GM18498 (cell line): ENCODE results near the gene RABL2A.
"Not testable (repeated sequence)": the region's sequence is repeated elsewhere in the genome, so short reads cannot be mapped to it uniquely, and the experiment has no call there.

Experiments used
- ATAC-seq: cut with Tn5 transposase; IDR thresholded peaks from one replicate; pipeline ENCODE4 v1.9.1; 2021; ENCODE audit warnings: mild to moderate bottlenecking, moderate library complexity; ENCODE audit not compliant: unreplicated experiment

RABL2A gene

DNA sequence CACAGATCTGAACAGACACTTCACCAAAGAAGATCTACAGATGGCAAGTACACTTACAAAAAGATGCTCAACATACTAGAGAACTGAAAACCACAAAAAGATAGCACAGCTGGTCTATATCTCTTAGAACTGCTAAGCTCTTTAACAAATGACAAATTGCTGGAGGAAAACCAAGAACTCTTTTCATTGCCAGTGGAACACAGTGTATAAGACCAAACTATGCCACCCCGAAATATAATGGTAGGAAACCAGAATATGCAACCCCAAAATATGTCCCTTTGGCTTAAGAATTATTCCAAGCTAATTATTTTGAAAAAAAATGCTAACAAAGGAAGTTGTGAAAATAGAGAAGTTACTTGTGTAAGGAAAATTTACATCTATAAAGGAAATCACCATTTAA lies 21.0 kb upstream of the RABL2A start:
- ATAC-seq = not testable (repeated sequence)

GRCh38 chr2:113609822-113610221 lies 17.2 kb upstream of the RABL2A start:
- ATAC-seq = not testable (repeated sequence)

DNA sequence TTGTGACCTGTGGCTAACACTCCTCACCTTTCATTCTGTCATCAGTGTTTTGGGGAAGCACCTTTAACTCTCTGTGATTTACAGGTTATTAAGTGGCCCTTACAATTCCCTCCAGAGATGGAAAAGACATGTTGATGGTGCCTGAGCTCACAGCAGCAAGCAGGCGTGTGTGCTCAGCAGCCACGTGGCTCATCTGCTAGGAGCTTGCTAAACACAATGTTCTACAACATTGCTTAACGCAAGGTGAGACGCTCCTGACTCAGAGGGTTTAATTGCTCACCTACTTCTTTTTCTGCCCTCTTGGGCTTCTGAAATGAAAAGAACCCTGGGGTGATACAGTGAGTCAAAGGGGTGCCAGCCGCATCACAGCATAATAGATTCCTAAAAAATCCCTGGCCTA lies 6.1 kb upstream of the RABL2A start:
- ATAC-seq = not testable (repeated sequence)

- not testable (repeated sequence) for ATAC-seq
These were observed 1.2 kb upstream of the RABL2A start for GRCh38 chr2:113625906-113626305.

- ATAC-seq = not testable (repeated sequence)
These were observed 5.8 kb downstream of the RABL2A start for GRCh38 chr2:113632849-113633345.

GRCh38 chr2:113635358-113635757 lies 8.3 kb downstream of the RABL2A start:
- ATAC-seq = not testable (repeated sequence)

GRCh38 chr2:113636226-113636625 lies 9.2 kb downstream of the RABL2A start:
- ATAC-seq = not testable (repeated sequence)

DNA sequence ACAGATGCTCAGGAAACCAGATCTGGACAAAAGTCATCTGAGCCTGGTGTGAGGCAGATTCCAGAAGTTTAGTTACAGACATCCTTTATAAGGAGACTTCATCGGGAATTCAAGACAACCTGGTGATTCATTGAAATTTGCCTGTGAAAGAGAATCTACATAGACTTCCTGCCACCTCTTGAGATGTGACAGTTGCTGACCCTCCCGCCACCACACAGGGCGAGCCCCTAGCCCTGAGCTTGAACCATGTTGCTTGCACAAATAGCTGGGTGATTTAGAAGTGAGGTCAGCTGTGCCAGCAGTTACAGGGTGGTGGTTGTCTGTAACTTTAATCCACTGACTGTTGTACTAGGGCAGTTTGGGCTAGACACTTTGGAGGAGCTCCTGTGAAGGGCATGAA lies 11.0 kb downstream of the RABL2A start:
- not testable (repeated sequence) for ATAC-seq

DNA sequence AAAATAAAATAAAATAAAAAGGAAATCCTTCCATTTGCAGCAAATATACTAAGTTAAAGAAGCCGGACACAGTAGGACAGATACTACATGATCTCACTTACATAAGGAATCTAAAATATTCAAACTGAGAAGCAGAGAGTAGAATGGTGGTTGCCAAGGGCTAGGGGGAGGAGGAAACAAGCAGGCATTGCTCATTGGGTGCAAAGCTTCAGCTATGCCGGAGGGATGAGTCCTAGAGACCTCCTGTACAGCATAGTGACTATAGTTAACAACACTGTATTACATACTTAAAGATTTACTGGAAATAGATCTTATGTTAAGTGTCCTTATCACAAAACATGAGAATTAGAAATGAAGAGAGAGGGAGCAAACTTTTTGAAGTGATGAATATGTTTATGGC lies 19.2 kb downstream of the RABL2A start:
- not testable (repeated sequence) for ATAC-seq

DNA sequence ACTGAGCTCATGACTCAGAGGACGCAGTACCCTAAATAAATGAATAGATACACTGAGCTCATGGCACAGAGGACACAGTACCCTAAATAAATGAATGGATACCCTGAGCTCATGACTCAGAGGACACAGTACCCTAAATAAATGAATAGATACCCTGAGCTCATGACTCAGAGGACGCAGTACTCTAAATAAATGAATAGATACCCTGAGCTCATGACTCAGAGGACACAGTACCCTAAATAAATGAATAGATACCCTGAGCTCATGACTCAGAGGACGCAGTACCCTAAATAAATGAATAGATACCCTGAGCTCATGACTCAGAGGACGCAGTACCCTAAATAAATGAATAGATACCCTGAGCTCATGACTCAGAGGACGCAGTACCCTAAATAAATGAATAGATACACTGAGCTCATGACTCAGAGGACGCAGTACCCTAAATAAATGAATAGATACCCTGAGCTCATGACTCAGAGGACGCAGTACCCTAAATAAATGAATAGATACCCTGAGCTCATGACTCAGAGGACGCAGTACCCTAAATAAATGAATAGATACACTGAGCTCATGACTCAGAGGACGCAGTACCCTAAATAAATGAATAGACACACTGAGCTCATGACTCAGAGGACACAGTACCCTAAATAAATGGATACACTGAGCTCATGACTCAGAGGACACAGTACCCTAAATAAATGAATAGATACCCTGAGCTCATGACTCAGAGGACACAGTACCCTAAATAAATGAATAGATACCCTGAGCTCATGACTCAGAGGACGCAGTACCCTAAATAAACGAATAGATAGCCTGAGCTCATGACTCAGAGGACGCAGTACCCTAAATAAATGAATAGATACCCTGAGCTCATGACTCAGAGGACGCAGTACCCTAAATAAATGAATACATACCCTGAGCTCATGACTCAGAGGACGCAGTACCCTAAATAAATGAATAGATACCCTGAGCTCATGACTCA lies 24.1 kb downstream of the RABL2A start:
- not testable (repeated sequence) for ATAC-seq

- ATAC-seq = not testable (repeated sequence)
These were observed 25.5 kb downstream of the RABL2A start for GRCh38 chr2:113652599-113652998.

DNA sequence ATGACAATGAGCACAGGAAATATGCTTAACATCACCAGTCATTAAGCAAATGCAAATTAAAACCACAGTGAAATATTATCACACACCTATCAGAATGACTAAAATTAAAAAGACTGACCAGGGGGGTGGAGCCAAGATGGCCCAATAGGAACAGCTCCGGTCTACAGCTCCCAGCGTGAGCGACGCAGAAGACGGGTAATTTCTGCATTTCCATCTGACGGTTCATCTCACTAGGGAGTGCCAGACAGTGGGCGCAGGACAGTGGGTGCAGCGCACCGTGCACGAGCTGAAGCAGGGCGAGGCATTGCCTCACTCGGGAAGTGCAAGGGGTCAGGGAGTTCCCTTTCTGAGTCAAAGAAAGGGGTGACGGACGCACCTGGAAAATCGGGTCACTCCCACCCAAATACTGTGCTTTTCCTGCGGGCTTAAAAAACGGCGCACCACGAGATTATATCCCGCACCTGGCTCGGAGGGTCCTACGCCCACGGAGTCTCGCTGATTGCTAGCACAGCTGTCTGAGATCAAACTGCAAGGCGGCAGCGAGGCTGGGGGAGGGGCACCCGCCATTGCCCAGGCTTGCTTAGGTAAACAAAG lies 29.1 kb downstream of the RABL2A start:
- not testable (repeated sequence) for ATAC-seq

GRCh38 chr2:113657735-113658134 lies 30.7 kb downstream of the RABL2A start:
- not testable (repeated sequence) for ATAC-seq

DNA sequence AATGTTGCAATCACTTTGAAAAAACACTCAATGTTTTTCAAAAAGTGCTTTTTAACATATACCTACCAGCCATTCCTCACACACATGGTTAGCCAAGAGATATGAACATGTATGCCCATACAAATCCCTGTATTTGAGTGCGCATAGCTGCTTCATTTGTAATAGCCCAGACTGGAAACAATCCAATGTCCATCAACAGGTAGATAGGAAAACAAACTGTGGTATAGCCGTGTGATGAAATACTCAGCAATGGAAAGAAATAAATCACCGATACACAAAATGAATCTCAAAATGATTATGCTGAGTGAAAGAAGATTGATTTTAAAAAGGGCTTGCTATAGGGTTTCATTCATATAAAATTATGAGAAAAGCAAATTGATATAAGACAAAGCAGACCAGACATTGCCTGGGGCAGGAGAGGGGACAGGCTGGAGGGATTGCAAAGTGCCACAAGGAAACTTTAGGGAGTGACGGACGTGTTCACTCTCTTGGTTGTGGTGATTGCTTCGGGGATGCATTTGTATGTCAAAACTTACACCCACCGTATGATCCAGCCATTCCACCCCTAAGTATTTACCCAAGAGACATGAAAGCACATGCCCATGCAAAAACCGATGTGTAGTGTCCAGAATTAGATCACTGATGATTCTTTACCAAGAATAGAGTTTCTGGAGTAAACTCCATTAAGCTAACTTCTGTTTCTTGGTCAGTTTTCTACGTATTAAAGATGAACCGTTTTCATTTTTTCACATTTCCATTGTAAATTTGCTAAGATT lies 36.4 kb downstream of the RABL2A start:
- ATAC-seq = not testable (repeated sequence)

DNA sequence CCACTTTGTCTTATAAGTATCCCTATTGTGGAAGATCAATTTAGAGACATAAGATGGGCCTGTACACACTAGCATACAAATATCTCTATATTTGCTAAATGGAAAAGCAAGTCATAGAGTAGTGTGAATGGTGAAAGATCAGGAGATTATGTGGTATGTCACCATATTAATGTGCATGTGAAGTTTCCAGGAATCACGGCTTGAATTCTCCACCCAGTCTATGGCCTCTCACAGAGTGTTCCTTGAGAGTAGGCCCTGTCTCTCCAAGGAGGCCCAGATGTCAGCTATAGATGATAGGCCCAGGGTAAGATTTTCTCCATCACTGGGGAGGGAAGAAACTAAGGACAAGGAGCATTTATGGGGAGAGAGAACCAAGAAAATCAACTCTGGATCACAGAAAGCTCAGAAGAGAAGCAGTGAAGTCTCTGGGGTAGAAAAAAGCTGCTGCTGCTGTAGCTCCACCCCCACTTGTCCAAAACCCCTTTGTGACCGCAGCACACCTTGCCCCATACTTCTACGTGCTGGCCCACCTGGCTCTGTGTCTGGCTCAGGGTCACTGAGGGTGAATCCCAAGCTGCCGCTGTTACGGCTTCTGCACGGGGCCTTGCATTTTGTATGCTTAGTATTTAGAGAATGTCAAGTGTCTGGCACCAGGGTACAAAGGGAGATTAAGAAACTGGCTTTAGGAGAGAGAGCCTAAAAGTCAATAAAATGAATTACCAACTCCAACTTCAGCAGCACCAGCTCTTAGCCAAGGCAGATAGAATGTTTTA lies 37.9 kb downstream of the RABL2A start:
- ATAC-seq = not testable (repeated sequence)

DNA sequence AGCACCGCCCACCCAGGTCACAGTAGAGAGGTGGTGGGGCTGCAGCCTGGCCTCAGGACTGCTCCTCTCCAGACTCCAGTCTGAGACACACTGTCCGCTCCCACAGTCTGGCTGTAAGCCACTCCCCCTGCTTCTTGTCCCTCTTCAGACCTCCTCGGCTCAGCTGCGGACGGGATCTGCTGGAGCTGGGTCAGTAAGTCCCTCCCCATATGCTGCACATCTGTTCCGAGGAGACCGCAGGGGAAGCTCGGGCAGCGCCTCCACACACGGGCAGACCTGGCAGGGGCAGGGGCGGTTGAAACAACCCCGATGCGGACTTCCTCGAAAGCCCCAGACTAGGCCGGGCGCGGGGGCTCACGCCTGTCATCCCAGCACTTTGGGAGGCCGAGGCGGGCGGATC lies 41.9 kb downstream of the RABL2A start:
- ATAC-seq = not testable (repeated sequence)

GRCh38 chr2:113672326-113672932 lies 45.4 kb downstream of the RABL2A start:
- ATAC-seq = no peak

DNA sequence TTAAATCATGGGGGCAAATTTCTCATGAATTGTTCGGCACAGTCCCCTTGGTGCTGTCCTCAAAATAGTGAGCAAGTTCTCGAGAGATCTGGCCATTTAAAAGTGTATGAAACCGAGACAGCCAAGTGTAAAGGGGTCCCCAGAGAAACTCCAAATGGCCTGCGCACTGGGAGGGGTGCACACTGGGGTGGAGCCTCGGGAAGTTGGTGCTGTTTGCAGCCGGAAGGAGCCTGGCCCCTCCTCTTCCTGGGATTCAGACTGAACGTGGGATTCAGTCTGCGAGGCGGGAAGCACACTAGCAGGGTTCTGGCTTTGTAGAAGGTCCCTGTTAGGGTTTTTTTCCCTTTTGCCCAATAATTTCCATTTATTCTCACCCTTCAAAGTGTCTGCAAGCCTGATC lies 48.8 kb downstream of the RABL2A start:
- ATAC-seq = no peak

- ATAC-seq = no peak
These were observed 49.7 kb downstream of the RABL2A start for GRCh38 chr2:113676623-113677266.
